HEK293 (cell line): ENCODE results near the gene CALCOCO1.
A peak's percentile ranks its signal among the peaks of the same experiment; 100 is the strongest.

ENCODE experiments used
- CTCF ChIA-PET: fragments of 350-600 bp; formaldehyde crosslinking; extraction: SDS; loops from one replicate; lab custom pipeline; 2021; ENCODE audit warnings: antibody characterized with exemption; lab: Yijun Ruan, JAX
- POLR2A ChIA-PET: fragments of 300-600 bp; formaldehyde crosslinking; extraction: SDS; loops from one replicate; lab custom pipeline; 2020; ENCODE audit warnings: antibody characterized with exemption, inconsistent platforms; lab: Yijun Ruan, JAX
- H3K27ac ChIP-seq: fragments of 200-500 bp; sonication (Bioruptor generic); 2 replicates; pipeline ENCODE4 v1.5.1; 2014; ENCODE audit warnings: low read depth, low read length, control low read depth, inconsistent platforms; ENCODE audit errors: extremely low read depth
- H3K36me3 ChIP-seq, 2 experiments: fragments of 200-500 bp in 1 of 2; sonication (Bioruptor generic) in 1 of 2; 1 replicate in 1 of 2; 2 replicates in 1 of 2; pipeline ENCODE4 v1.5.1; 2014 to 2017; ENCODE audit warnings: inconsistent platforms in 2 of 2, low read length in 2 of 2; ENCODE audit not compliant: control insufficient read depth in 2 of 2, insufficient read depth in 1 of 2
- H3K4me1 ChIP-seq: fragments of 200-500 bp; sonication (Bioruptor generic); 2 replicates; pipeline ENCODE4 v1.5.1; 2014; ENCODE audit warnings: mild to moderate bottlenecking, low read length, inconsistent platforms; ENCODE audit not compliant: control insufficient read depth, insufficient read depth
- H3K4me3 ChIP-seq: 2 replicates; pipeline ENCODE4 v1.5.1; 2011; ENCODE audit warnings: low read depth, mild to moderate bottlenecking, control low read depth, low read length, moderate library complexity
- H3K9me3 ChIP-seq: fragments of 200-500 bp; sonication (Bioruptor generic); 2 replicates; pipeline ENCODE4 v1.5.1; 2014; ENCODE audit warnings: low read depth, low read length, inconsistent platforms; ENCODE audit not compliant: control insufficient read depth, insufficient read depth
- IKZF3 ChIP-seq: fragments of 450-650 bp; IDR thresholded peaks from 2 replicates; pipeline ENCODE4 v1.5.0; 2018; ENCODE audit warnings: missing biosample characterization, mild to moderate bottlenecking, missing genetic modification characterization, moderate library complexity
- MYNN ChIP-seq: fragments of 450-650 bp; formaldehyde crosslinking; IDR thresholded peaks from 2 replicates; pipeline ENCODE4 v1.5.1; 2016; ENCODE audit warnings: missing biosample characterization, missing genetic modification characterization, borderline replicate concordance
- SCRT1 ChIP-seq: fragments of 450-650 bp; formaldehyde crosslinking; IDR thresholded peaks from 2 replicates; pipeline ENCODE4 v1.5.1; 2016; ENCODE audit warnings: missing biosample characterization, missing genetic modification characterization, borderline replicate concordance
- SCRT2 ChIP-seq: fragments of 450-650 bp; formaldehyde crosslinking; IDR thresholded peaks from 2 replicates; pipeline ENCODE4 v1.5.1; 2016; ENCODE audit warnings: missing biosample characterization, missing genetic modification characterization
- SP7 ChIP-seq: fragments of 450-650 bp; formaldehyde crosslinking; IDR thresholded peaks from 2 replicates; pipeline ENCODE4 v1.5.1; 2016; ENCODE audit warnings: missing biosample characterization, missing genetic modification characterization
- YY2 ChIP-seq: fragments of 450-650 bp; formaldehyde crosslinking; IDR thresholded peaks from 2 replicates; pipeline ENCODE4 v1.5.1; 2016; ENCODE audit warnings: missing biosample characterization, missing genetic modification characterization
- ZBTB11 ChIP-seq: fragments of 450-650 bp; formaldehyde crosslinking; conservative IDR thresholded peaks from 2 replicates; pipeline ENCODE4 v1.5.1; 2016; ENCODE audit warnings: low read depth, missing biosample characterization, missing genetic modification characterization
- ZBTB17 ChIP-seq: fragments of 450-650 bp; formaldehyde crosslinking; IDR thresholded peaks from 2 replicates; pipeline ENCODE4 v1.5.1; 2016; ENCODE audit warnings: missing biosample characterization, missing genetic modification characterization
- ZBTB49 ChIP-seq: fragments of 450-650 bp; formaldehyde crosslinking; IDR thresholded peaks from 2 replicates; pipeline ENCODE4 v1.5.1; 2016; ENCODE audit warnings: missing biosample characterization, missing genetic modification characterization, low read depth
- ZBTB8A ChIP-seq: fragments of 450-650 bp; formaldehyde crosslinking; IDR thresholded peaks from 2 replicates; pipeline ENCODE4 v1.5.1; 2016; ENCODE audit warnings: missing biosample characterization, missing genetic modification characterization
- ZNF18 ChIP-seq: fragments of 450-650 bp; formaldehyde crosslinking; IDR thresholded peaks from 2 replicates; pipeline ENCODE4 v1.5.1; 2016; ENCODE audit warnings: missing biosample characterization, missing genetic modification characterization
- ZNF184 ChIP-seq: fragments of 450-650 bp; IDR thresholded peaks from 2 replicates; pipeline ENCODE4 v1.5.1; 2018; ENCODE audit warnings: missing biosample characterization, mild to moderate bottlenecking, missing genetic modification characterization
- ZNF311 ChIP-seq: fragments of 450-650 bp; formaldehyde crosslinking; IDR thresholded peaks from 2 replicates; pipeline ENCODE4 v1.5.1; 2017; ENCODE audit warnings: missing biosample characterization, missing genetic modification characterization, borderline replicate concordance
- ZNF366 ChIP-seq: fragments of 450-650 bp; formaldehyde crosslinking; conservative IDR thresholded peaks from 2 replicates; pipeline ENCODE4 v1.5.1; 2016; ENCODE audit warnings: missing biosample characterization, missing genetic modification characterization
- ZNF391 ChIP-seq: fragments of 450-650 bp; formaldehyde crosslinking; IDR thresholded peaks from 2 replicates; pipeline ENCODE4 v1.5.1; 2016; ENCODE audit warnings: low read depth, missing biosample characterization, missing genetic modification characterization, borderline replicate concordance
- ZNF654 ChIP-seq: fragments of 450-650 bp; formaldehyde crosslinking; IDR thresholded peaks from 2 replicates; pipeline ENCODE4 v1.5.1; 2016; ENCODE audit warnings: low read depth, missing biosample characterization, missing genetic modification characterization
- ZSCAN30 ChIP-seq: fragments of 450-650 bp; IDR thresholded peaks from 2 replicates; pipeline ENCODE4 v1.5.1; 2018; ENCODE audit warnings: missing biosample characterization, mild to moderate bottlenecking, missing genetic modification characterization, moderate library complexity
- ZXDB ChIP-seq: fragments of 450-650 bp; formaldehyde crosslinking; IDR thresholded peaks from 2 replicates; pipeline ENCODE4 v1.5.1; 2016; ENCODE audit warnings: missing biosample characterization, missing genetic modification characterization
- TF ChIP-seq, protein P1 (sequence below): fragments of 450-650 bp; formaldehyde crosslinking; IDR thresholded peaks from 2 replicates; pipeline ENCODE4 v1.5.1; 2017; ENCODE audit warnings: missing biosample characterization, missing genetic modification characterization
- TF ChIP-seq, protein P2 (sequence below): fragments of 450-650 bp; formaldehyde crosslinking; IDR thresholded peaks from 2 replicates; pipeline ENCODE4 v1.5.1; 2016; ENCODE audit warnings: missing biosample characterization, missing genetic modification characterization
- TF ChIP-seq, protein P3 (sequence below): fragments of 450-650 bp; formaldehyde crosslinking; optimal IDR thresholded peaks from 2 replicates; pipeline ENCODE3; 2016; ENCODE audit warnings: missing biosample characterization, mild to moderate bottlenecking, missing genetic modification characterization
- TF ChIP-seq, protein P4 (sequence below): fragments of 450-650 bp; formaldehyde crosslinking; IDR thresholded peaks from 2 replicates; pipeline ENCODE4 v1.5.1; 2016; ENCODE audit warnings: missing biosample characterization, missing genetic modification characterization

Gene CALCOCO1

GRCh38 chr12:53701518-53702264, 25.6 kb downstream of the CALCOCO1 start:
- no peak overlapping the region for H3K27ac ChIP-seq
- no peaks in the 10 kb centered on the region for H3K9me3 ChIP-seq
- ChIA-PET CTCF (interaction anchor here (0.5 to 29.1 kb wide), 55 partner anchors 9 to 608 kb away, joined by 3 to 915 read pairs (median 4); partner anchors contain the start of genes ATP5MC2, CALCOCO1, CISTR and HOXC10), POLR2A (interaction anchor here (1.0 to 1.2 kb wide), 2 partner anchors 42 to 44 kb away, joined by 3 to 5 read pairs; no protein-coding TSS in a partner anchor)
- H3K4me1 ChIP-seq, result peaks cover 1% of the 10 kb centered on the region; the same call in 1 of the 2 replicates
- H3K36me3 ChIP-seq, result no peaks in the 10 kb centered on the region
- no peak overlapping the region for H3K4me3 ChIP-seq
- TF ChIP-seq MYNN (tag by site-specific recombination) (no peak), ZXDB (no peak), SCRT2 (tag by site-specific recombination) (peak; percentile 76), ZNF654 (tag by site-specific recombination) (peak; percentile 99), ZBTB49 (tag by site-specific recombination) (no peak), ZNF391 (tag by site-specific recombination) (peak; percentile 51; the same call in 1 of the 2 replicates), ZNF311 (tag by site-specific recombination) (no peak), ZNF366 (tag by site-specific recombination) (peak; percentile 74; the same call in 1 of the 2 replicates), ZSCAN30 (tag by site-specific recombination) (peak; percentile 28; the same call in 1 of the 2 replicates), ZBTB17 (tag by site-specific recombination) (peak; percentile 80), SP7 (tag by site-specific recombination) (peak; percentile 55; the same call in 1 of the 2 replicates), ZBTB11 (peak; percentile 50; the same call in 1 of the 2 replicates), ZBTB8A (tag by site-specific recombination) (peak; percentile 33; the same call in 1 of the 2 replicates), ZNF184 (tag by site-specific recombination) (no peak), YY2 (tag by site-specific recombination) (no peak), IKZF3 (tag by site-specific recombination) (peak; percentile 53; the same call in 1 of the 2 replicates), ZNF18 (tag by site-specific recombination) (no peak), SCRT1 (tag by site-specific recombination) (peak; percentile 29; the same call in 1 of the 2 replicates)
- TF ChIP-seq, protein P1, sequence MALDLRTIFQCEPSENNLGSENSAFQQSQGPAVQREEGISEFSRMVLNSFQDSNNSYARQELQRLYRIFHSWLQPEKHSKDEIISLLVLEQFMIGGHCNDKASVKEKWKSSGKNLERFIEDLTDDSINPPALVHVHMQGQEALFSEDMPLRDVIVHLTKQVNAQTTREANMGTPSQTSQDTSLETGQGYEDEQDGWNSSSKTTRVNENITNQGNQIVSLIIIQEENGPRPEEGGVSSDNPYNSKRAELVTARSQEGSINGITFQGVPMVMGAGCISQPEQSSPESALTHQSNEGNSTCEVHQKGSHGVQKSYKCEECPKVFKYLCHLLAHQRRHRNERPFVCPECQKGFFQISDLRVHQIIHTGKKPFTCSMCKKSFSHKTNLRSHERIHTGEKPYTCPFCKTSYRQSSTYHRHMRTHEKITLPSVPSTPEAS (tag by site-specific recombination), result no peak
- TF ChIP-seq, protein P2, sequence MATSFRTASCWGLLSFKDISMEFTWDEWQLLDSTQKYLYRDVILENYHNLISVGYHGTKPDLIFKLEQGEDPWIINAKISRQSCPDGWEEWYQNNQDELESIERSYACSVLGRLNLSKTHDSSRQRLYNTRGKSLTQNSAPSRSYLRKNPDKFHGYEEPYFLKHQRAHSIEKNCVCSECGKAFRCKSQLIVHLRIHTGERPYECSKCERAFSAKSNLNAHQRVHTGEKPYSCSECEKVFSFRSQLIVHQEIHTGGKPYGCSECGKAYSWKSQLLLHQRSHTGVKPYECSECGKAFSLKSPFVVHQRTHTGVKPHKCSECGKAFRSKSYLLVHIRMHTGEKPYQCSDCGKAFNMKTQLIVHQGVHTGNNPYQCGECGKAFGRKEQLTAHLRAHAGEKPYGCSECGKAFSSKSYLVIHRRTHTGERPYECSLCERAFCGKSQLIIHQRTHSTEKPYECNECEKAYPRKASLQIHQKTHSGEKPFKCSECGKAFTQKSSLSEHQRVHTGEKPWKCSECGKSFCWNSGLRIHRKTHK (tag by site-specific recombination), result no peak
- TF ChIP-seq, protein P3, sequence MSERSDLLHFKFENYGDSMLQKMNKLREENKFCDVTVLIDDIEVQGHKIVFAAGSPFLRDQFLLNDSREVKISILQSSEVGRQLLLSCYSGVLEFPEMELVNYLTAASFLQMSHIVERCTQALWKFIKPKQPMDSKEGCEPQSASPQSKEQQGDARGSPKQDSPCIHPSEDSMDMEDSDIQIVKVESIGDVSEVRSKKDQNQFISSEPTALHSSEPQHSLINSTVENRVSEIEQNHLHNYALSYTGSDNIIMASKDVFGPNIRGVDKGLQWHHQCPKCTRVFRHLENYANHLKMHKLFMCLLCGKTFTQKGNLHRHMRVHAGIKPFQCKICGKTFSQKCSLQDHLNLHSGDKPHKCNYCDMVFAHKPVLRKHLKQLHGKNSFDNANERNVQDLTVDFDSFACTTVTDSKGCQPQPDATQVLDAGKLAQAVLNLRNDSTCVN (tag by site-specific recombination), result no peak
- TF ChIP-seq, protein P4, sequence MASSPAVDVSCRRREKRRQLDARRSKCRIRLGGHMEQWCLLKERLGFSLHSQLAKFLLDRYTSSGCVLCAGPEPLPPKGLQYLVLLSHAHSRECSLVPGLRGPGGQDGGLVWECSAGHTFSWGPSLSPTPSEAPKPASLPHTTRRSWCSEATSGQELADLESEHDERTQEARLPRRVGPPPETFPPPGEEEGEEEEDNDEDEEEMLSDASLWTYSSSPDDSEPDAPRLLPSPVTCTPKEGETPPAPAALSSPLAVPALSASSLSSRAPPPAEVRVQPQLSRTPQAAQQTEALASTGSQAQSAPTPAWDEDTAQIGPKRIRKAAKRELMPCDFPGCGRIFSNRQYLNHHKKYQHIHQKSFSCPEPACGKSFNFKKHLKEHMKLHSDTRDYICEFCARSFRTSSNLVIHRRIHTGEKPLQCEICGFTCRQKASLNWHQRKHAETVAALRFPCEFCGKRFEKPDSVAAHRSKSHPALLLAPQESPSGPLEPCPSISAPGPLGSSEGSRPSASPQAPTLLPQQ (tag by site-specific recombination), result peak; percentile 46; the same call in 1 of the 2 replicates
